Right forelimb (tissue), 1 donor: ENCODE measurements around the gene DPM2.

Source experiments
- DNase-seq: peaks from one replicate; pipeline ENCODE4 v3.0.0-alpha.2; 2018

The DPM2 gene

GRCh38 chr9:127937388-127938297, at the start of gene DPM2:
TSS of gene DPM2 (minus strand) at chr9:127937854. CDS start at chr9:127937820, 34 bp downstream.
- peak; percentile 90 for DNase-seq

GRCh38 chr9:127987103-127987614, 49.5 kb upstream of the DPM2 start:
- peak; percentile 38 for DNase-seq

GRCh38 chr9:127985011-127985410, 47.4 kb upstream of the DPM2 start:
- no peak for DNase-seq

GRCh38 chr9:127983847-127984289, 46.2 kb upstream of the DPM2 start:
- peak; percentile 30 for DNase-seq

GRCh38 chr9:127982912-127983311, 45.3 kb upstream of the DPM2 start:
- peak; percentile 19 for DNase-seq

GRCh38 chr9:127981559-127982121, 44.0 kb upstream of the DPM2 start:
- DNase-seq: peak; percentile 45

- peak; percentile 98 for DNase-seq
These were observed 43.3 kb upstream of the DPM2 start, which contains the start of gene EEIG1 for GRCh38 chr9:127980706-127981558. TSS of gene EEIG1 (minus strand) at chr9:127980989. CDS start at chr9:127980137, 852 bp downstream.

GRCh38 chr9:127980060-127980705, 42.5 kb upstream of the DPM2 start:
- DNase-seq: peak; percentile 58

- peak; percentile 66 for DNase-seq
These were observed 41.8 kb upstream of the DPM2 start for GRCh38 chr9:127979333-127980059.

- DNase-seq: no peak
These were observed 41.3 kb upstream of the DPM2 start for GRCh38 chr9:127979015-127979332.

- peak; percentile 53 for DNase-seq
These were observed 40.4 kb upstream of the DPM2 start for GRCh38 chr9:127977884-127978647.

GRCh38 chr9:127977009-127977883, 39.6 kb upstream of the DPM2 start:
- peak; percentile 38 for DNase-seq

GRCh38 chr9:127976498-127976897, 38.8 kb upstream of the DPM2 start:
- peak; percentile 37 for DNase-seq

GRCh38 chr9:127975376-127976315, 38.0 kb upstream of the DPM2 start:
- peak; percentile 34 for DNase-seq

- DNase-seq: peak; percentile 50
These were observed 37.2 kb upstream of the DPM2 start for GRCh38 chr9:127974769-127975261.

GRCh38 chr9:127974001-127974768, 36.5 kb upstream of the DPM2 start:
- DNase-seq: peak; percentile 35

- DNase-seq: peak; percentile 45
These were observed 35.7 kb upstream of the DPM2 start for GRCh38 chr9:127973169-127974000.
